Skeletal muscle cell (primary cell): ENCODE data around the gene GRAMD1A.

Experiments
- DNase-seq: peaks from one replicate; pipeline ENCODE4 v3.0.0-alpha.2; 2010; ENCODE audit warnings: low read depth
- H3K4me3 ChIP-seq: 2 replicates; pipeline ENCODE4 v1.5.1; 2011; ENCODE audit warnings: low read depth, mild to moderate bottlenecking, control low read depth, low read length, moderate library complexity

Gene GRAMD1A

DNA sequence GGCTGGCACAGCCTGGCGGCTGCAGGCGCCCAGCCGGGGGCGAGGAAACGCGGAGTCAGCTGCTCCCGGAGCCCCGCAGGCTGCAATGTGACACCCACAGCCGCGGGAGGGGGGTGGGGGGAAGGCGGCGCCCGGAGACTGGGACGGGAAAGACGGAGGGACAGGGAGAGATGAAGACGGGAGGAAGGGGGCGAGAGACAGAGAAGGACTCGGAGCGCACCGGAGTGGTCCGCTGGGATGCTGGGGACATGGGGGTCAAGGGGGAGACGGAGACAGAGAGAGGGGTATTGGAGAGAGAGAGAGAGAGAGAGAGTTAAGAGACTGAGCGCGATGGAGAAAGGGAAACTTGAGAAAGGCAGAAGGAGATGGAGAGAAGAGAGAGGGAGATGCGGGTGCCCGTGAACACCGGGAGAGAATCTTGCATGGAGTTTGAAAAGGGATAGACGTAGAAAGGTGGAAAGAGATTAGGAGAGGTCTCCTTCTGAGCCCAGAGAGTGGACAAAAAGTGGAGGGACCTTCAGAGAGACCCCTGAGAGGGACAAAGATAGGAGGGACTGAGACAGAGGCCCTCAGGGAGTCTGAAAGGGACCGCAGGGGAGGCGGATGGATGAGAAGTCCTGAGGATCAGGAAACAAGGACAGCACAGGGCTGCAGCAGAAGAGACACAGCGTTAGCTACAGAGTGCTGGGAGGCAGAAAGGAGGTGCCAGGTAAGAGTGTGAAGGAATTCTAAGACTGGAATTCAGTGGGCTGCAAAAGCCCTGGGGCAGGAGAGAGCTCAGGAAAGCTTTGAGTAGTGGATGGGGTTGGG, 31.2 kb downstream of the GRAMD1A start:
- peak overlapping the region; percentile 59 for H3K4me3 ChIP-seq

DNA sequence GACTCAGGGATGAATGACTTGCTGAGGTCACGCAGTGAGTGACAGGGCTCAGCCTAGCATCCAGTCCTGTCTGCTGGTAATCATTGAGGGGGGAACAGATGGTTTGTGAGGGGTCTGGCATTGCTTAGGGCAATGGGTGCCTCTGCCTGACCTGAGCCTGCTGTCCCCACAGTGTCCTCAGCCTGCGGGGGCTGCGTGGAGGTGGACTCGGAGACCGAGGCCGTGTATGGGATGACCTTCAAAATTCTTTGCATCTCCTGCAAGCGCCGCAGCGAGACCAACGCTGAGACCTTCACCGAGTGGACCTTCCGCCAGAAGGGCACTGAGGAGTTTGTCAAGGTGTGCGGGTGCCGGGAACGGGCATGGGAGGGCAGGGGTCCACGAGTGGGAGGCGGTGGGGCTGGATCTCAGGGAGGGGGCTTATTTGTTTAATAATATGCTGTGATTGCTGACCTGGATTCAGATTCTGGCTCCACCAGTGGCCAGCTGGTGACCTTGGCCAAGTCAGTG, 32.3 kb downstream of the GRAMD1A start:
- no peak for DNase-seq
- H3K4me3 ChIP-seq = no peak overlapping the region

More for the DNA sequence above, 31.2 kb downstream of the GRAMD1A start:
- DNase-seq = no peak

DNA sequence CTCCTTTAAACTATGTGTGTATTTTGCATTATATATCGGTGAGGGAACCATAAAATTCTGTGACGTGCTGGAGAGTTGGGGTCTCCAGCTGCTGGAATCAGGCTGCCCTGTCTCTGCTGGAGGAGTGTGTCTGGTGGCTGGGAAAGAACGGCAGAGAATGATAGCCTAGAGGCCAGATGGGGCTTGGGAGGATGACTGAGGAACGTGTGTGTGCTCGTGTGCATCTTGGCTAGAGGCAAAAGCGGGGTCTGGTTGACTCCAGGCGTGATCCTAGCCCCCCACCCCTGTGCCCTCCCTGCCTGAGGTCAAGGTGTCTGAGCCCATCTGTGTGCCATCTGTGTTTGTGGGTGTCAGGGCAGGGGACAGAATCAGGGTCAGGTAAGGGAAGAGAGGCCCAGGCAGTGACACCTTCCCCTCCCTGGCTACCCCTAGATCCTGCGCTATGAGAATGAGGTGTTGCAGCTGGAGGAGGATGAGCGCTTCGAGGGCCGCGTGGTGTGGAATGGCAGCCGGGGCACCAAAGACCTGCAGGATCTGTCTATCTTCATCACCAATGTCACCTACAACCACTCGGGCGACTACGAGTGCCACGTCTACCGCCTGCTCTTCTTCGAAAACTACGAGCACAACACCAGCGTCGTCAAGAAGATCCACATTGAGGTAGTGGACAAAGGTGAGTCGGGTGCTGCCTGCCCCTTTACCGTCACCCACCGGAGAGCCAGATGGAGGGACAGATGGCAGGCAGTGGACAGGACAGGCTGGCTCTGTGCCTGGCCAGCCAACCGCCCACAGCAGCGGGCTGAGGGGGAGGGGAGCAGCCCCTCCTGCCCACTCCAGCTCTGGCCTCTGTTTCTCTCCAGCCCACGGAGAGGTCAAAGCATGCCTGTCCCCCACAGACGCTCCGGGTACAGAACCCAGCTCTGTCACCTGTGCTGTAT, 33.2 kb downstream of the GRAMD1A start:
- H3K4me3 ChIP-seq = no peak overlapping the region
- DNase-seq = no peak

DNA sequence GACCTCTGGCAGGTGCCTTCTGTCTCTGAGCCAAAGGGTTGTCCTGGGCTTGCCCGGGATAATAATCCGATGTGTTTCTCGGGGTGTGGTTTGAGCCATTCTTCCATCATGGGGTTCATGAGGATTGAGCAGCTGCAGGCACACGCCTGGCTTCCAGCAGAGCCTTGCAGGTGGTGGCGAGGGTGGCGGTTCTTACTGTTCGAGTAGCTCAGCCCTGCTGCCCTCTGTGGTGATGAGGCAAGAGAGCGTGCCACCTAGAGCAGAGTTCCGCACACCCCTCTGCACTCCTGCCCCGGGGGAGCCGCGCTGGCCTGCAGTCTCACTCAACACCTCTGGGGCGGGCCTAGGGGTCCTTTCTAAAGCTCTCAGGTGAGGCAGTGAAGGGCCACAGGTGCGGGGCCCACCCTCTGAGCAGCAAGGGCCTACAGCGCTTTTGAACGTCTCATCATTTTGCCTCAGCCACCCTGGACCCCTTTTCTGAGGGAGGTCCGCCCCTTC, 33.9 kb downstream of the GRAMD1A start:
- DNase-seq = no peak
- no peak overlapping the region for H3K4me3 ChIP-seq

DNA sequence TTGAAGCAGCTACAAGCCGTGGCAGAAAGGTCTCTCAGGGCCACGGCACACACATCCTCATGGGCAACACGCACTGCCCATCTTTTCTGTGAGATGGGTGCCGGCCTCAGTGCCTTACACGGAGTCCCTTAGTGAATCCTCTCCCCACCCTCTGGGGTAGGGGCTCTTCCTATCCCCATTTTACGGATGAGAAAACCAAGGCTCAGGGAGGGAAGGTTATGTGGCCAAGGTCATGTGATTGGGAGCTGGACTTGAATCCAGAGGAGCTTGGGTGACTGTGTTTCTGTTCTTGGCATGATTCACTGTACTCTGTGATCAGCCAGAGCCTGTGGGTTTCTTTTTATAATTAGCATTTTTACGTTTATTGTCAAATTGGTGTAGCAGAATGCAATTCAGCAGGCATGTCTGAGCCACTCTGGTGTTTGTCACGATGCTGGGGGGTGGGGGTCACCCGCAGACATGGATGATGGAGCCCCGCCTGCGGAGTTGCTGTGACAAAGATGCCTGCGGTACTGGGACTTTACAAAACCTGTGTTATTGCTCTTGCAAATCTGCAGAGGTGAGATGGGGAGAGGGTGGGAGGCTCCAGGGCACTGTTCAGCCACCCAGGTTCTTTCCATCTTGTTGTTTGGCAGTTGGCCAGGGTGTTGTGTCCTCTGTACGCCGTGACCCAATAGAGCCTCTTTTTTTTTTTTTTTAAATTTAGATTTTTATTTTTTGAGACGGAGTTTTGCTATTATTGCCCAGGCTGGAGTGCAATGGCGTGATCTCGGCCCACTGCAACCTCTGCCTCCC, 34.7 kb downstream of the GRAMD1A start:
- no peak overlapping the region for H3K4me3 ChIP-seq
- no peak for DNase-seq

GRCh38 chr19:35037716-35038622, 37.8 kb downstream of the GRAMD1A start:
- no peak overlapping the region for H3K4me3 ChIP-seq

GRCh38 chr19:35038623-35039512, 38.7 kb downstream of the GRAMD1A start:
- no peak overlapping the region for H3K4me3 ChIP-seq
- DNase-seq = no peak

More at GRCh38 chr19:35037716-35038622, 37.8 kb downstream of the GRAMD1A start:
- no peak for DNase-seq

- no peak for DNase-seq
Observed at GRCh38 chr19:35039881-35040825, 40.0 kb downstream of the GRAMD1A start.

DNA sequence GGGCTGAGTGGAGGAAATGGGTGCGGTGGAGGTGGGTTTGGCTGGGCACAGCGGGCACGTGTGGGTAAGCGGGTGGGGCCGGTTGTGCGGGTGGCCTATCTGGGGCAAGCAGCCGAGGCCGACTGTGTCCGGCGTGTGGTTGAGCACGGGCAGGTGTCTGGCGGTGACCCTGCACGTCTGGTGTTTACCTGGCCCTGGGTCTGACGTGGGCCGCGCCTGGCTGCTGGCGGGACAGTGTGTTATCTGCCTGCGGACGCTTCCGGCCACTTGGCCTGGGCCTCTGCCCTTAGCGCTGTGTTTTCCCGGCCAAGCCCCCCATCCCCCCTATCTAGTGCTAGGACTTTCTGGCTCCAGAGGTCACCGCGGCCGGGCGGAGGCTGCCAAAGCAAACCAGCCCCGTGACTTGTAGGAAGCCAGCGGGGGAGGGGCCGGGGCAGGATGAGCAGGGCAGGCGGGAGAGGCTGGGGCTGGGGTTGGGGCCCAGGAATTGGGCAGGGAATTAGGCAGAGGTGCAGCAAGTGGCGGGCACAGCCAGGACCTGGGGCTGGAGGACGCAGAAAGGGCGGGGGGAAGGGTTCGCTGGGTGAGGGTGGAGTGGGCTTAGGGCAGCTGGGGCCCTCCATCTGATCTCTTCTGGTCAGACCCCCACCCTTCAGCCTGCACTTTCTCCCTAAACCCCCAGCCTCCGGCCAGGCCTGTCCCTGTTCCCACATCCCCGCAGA, 40.9 kb downstream of the GRAMD1A start:
- H3K4me3 ChIP-seq = no peak overlapping the region
- DNase-seq = no peak

More at GRCh38 chr19:35039881-35040825, 40.0 kb downstream of the GRAMD1A start:
- H3K4me3 ChIP-seq = peak overlapping the region; percentile 9

DNA sequence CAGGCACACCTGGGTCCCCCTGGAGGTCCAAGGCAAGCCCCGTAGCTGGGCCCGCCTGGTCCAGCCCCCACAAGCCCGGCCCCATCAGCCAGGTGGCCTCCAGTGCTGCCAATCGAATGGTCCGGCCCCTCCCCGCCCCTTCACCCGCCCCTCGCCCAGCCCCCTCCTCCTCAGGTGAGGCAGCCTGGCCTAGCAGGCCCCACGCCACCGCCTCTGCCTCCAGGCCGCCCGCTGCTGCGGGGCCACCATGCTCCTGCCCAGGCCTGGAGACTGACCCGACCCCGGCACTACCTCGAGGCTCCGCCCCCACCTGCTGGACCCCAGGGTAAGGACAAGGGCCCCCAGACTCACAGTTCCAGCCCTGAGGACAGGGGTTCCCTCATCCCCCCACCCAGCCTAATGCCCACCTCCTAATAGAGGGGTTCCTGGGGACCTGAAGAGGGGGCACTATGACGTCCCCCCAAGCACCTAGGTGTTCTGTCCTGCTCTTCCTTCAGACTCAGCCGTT, 41.5 kb downstream of the GRAMD1A start, which contains the start of gene HPN:
HPN (plus strand) TSS at position 174 of the 508 bp plus-strand sequence. CDS start 786 bp downstream, outside the sequence.
- no peak for DNase-seq
- H3K4me3 ChIP-seq = no peak within 1 kb of the TSS

GRCh38 chr19:35042056-35042730, 42.1 kb downstream of the GRAMD1A start:
- no peak overlapping the region for H3K4me3 ChIP-seq
- no peak for DNase-seq

DNA sequence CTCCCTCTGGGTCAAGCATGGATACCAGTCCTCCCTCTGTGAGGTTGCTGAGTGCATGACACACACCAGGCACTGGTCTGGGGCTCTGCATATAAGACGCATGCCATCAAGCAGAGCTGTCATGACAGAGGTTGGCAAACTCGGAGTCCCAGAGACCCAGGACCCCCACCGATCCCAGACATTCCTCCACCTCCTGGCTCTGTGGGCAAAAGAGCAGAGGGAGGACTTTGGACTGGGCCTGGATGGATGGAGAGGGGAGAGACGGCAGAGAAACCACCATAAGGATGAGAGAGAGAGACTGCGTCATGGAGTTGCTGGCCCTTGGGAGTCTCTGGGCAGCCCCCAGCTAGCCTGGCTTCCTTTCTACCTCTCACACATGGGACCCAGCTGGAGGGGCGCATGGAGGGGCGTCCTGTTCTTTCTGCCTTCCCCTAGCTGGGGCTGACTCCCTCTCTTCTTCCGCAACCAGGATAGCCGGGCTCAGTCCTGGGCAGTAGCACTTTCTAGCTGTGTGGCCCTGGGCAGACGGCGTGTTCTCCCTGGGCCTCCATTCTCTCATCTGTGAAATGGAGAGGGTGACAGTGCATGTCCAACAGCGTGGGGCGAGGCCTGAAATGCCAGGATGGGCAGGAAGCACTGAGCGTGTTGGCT, 43.0 kb downstream of the GRAMD1A start:
- no peak overlapping the region for H3K4me3 ChIP-seq

GRCh38 chr19:35043906-35044305, 43.8 kb downstream of the GRAMD1A start:
- H3K4me3 ChIP-seq = no peak overlapping the region
- no peak for DNase-seq

More for the DNA sequence above, 43.0 kb downstream of the GRAMD1A start:
- DNase-seq = no peak
